ENCODE results near the gene IFT122. TPM values are rescaled to one million over a fixed set of nuclear protein-coding genes. Genes with fewer than 3 reads are reported as not detected.

Gene IFT122
- total and polyA plus RNA-seq, 2 donors (not counting 3 experiments of a cell fraction or from before 2014, with no cell fraction given) = 38.4 to 41.7 TPM

GRCh38 chr3:129504471-129505100 is 64.6 kb downstream of the IFT122 start:
- peaks cover 13% of the 10 kb centered on the region for H3K4me1 ChIP-seq (ENCODE audit: control insufficient read depth, extremely low read depth, insufficient read depth, low read length)
- FAIRE-seq = no peak
- no peaks in the 10 kb centered on the region for H3K79me2 ChIP-seq (ENCODE audit: control insufficient read depth, insufficient read depth, low read length)
- H3K36me3 ChIP-seq (ENCODE audit: control insufficient read depth in 2 of 2, extremely low read depth in 1 of 2, insufficient read depth in 2 of 2, low read length in 2 of 2) = peaks cover 0 to 11% of the 10 kb centered on the region in 2 experiments
- no peaks in the 10 kb centered on the region for H4K20me1 ChIP-seq (replicated peaks; ENCODE audit: control insufficient read depth, extremely low read depth, insufficient read depth, low read length)
- ChIA-PET POLR2A (no interaction called here), CTCF (interaction anchor here (1.2 to 2.0 kb wide), 2 partner anchors 32 to 48 kb away, joined by 3 to 4 read pairs; no protein-coding TSS in a partner anchor)
- TF ChIP-seq POLR2A (IDR thresholded peaks at IDR 0.05; ENCODE audit: low read depth, low read length) = no peak
- TF ChIP-seq GATA2 (IDR thresholded peaks at IDR 0.05; ENCODE audit: insufficient read depth, insufficient read length, low read depth, low read length) = no peak
- no peak for TF ChIP-seq JUN (IDR thresholded peaks at IDR 0.05; ENCODE audit: borderline replicate concordance, insufficient read depth, insufficient read length, low read depth)
- no peak for TF ChIP-seq EZH2 (IDR thresholded peaks at IDR 0.05; ENCODE audit: borderline replicate concordance, low read depth, low read length, severe bottlenecking)
- TF ChIP-seq FOS (IDR thresholded peaks at IDR 0.05; ENCODE audit: borderline replicate concordance, insufficient read depth, low read length) = no peak
- TF ChIP-seq MAX (IDR thresholded peaks at IDR 0.05; ENCODE audit: insufficient read depth, insufficient read length) = no peak
- no peak for TF ChIP-seq MYC (IDR thresholded peaks at IDR 0.05; ENCODE audit: low read depth, low read length)
- TF ChIP-seq CTCF (IDR thresholded peaks at IDR 0.05; ENCODE audit: extremely low read depth in 1 of 2, insufficient read depth in 1 of 2, low read depth in 1 of 2, low read length in 2 of 2) = no peak
- no peak for TF ChIP-seq POLR2AphosphoS5 (IDR thresholded peaks at IDR 0.05; ENCODE audit: insufficient read depth, low read depth, low read length)
- no peaks in the 10 kb centered on the region for H3K9me3 ChIP-seq (replicated peaks; ENCODE audit: control insufficient read depth, insufficient read depth, low read length)
- no peak overlapping the region for H3K27ac ChIP-seq (ENCODE audit: insufficient read depth, low read depth, low read length)
- no peak overlapping the region for H3K9ac ChIP-seq (replicated peaks; ENCODE audit: extremely low read depth, insufficient read depth, low read length)
- no peak overlapping the region for H2AFZ ChIP-seq (ENCODE audit: low read depth, low read length)
- no peak overlapping the region for H3K4me2 ChIP-seq (ENCODE audit: insufficient read depth, low read length)
- DNase-seq (ENCODE audit: low read depth, low spot score) = no peak
- no peak overlapping the region for H3K4me3 ChIP-seq (replicated peaks in 1 of 3; ENCODE audit: insufficient read depth in 1 of 3, low read depth in 1 of 3, low read length in 3 of 3)
- dilution Hi-C loops (cut with MboI; ENCODE audit: extremely low pct_ligation_motif_present, low sequenced_read_pairs) (no loop called here), intact Hi-C loops (cut with micrococcal nuclease) (no loop called here)
- no peaks in the 10 kb centered on the region for H3K27me3 ChIP-seq (ENCODE audit: control insufficient read depth in 2 of 2, insufficient read depth in 2 of 2, low read length in 2 of 2)
- no TSS peak for BruUV-seq (replicated peaks)
- no peaks in the 10 kb centered on the region for H3K9me1 ChIP-seq (replicated peaks; ENCODE audit: control insufficient read depth, extremely low read depth, insufficient read depth, low read length)

Measured in endothelial cell of umbilical vein (primary cell).